ENCODE data around the gene GOLGA6A. TPM values are rescaled to one million over a fixed set of nuclear protein-coding genes. Genes with fewer than 3 reads are reported as not detected.
"Not testable (repeated sequence)": the region's sequence is repeated elsewhere in the genome, so short reads cannot be mapped to it uniquely, and the experiment has no call there.

Gene GOLGA6A
- total RNA-seq, 1 donor from 2014 or later, result not detected

GRCh38 chr15:74108111-74108510 is 25.8 kb upstream of the GOLGA6A start:
- peak; percentile 38 for DNase-seq (ENCODE audit: low spot score)

- peak; percentile 93 for DNase-seq (ENCODE audit: low spot score)
These were observed 17.8 kb upstream of the GOLGA6A start for GRCh38 chr15:74099963-74100733.

- not testable (repeated sequence) for DNase-seq (ENCODE audit: low spot score)
These were observed 14.6 kb upstream of the GOLGA6A start for GRCh38 chr15:74096753-74097474.

GRCh38 chr15:74095610-74096009 is 13.3 kb upstream of the GOLGA6A start:
- DNase-seq (ENCODE audit: low spot score), result not testable (repeated sequence)

DNA sequence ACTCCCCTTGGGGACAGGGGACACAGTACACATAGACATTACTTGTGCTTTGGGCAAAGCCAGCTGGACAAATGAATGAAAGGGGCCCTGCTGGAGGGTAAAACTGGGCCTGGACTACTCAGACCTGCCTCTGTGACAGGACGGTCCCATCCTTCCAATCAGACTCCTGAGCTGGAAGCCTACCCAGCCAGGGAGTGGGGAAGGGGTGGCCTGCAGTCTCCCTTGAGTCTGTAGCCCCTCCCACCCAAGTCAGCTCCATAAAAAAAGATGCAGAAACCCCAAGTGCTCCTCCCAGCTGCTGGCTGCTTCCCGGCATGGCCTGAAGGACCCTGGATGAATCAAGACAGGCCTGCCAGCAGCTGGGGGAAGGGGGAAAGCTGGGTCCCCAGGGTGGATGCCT is 12.2 kb upstream of the GOLGA6A start:
- DNase-seq (ENCODE audit: low spot score), result not testable (repeated sequence)

DNA sequence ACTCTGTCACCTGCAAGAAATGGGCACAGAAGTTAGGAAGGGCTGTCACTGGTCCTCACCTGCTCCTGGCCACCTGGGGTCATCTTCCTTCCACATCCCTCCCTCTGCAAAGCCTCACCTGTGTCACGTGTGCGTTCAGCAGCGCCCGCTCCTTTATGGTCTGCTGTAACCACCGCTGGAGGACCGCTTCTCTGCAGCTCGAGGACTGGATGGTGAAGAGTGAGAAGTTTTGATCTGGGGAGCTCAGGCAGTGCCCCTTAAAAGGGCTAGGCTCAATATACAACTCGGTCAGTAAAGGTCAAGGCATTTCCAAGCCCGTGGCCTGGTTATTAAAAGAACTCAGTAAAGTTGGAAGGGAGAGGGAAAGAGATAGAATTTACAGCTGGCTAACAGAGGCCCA is 6.6 kb downstream of the GOLGA6A start:
- not testable (repeated sequence) for DNase-seq (ENCODE audit: low spot score)

GRCh38 chr15:74072614-74073337 is 9.6 kb downstream of the GOLGA6A start:
- DNase-seq (ENCODE audit: low spot score), result not testable (repeated sequence)

- DNase-seq (ENCODE audit: low spot score), result not testable (repeated sequence)
These were observed 10.2 kb downstream of the GOLGA6A start for GRCh38 chr15:74072132-74072531.

GRCh38 chr15:74071645-74072044 is 10.7 kb downstream of the GOLGA6A start:
- not testable (repeated sequence) for DNase-seq (ENCODE audit: low spot score)

- peak; percentile 47 for DNase-seq (ENCODE audit: low spot score)
These were observed 16.5 kb downstream of the GOLGA6A start for GRCh38 chr15:74065684-74066411.

GRCh38 chr15:74064822-74065221 is 17.5 kb downstream of the GOLGA6A start:
- DNase-seq (ENCODE audit: low spot score), result peak; percentile 42

GRCh38 chr15:74064183-74064582 is 18.2 kb downstream of the GOLGA6A start:
- peak; percentile 28 for DNase-seq (ENCODE audit: low spot score)

DNA sequence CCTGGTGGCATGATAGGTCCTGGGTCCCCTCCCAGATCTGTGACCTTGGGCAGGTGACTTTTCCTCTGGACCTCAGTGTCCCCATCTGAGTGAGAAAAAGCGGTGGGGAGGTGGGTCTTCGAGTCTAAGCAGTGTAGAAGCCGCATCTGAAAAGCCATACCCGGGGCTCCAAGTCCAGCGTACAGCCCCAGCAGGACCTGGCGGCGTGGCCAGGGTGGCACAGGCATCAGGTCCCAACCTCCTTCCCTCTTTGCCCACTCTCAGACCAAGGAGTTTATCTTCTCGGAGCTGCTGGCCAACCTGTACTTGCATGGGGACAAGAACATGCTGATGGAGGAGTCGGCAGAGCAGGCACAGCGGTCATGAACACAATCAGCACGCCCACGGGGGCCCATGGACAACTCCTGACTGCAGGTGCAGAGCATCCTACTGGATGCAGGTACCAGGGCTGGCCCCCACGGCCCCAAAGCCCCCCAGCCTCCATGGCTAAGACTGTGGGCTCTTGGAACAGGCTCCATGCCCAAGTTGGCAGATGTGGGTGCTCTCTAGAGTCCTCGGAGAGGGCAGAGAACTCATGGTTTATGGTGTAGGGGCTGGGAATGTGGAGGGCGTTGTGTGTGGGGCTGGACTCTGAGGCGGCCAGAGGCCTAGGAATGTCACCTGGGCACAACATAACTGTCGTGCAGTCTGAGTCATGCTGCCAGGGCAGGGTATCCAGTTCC is 18.8 kb downstream of the GOLGA6A start:
- DNase-seq (ENCODE audit: low spot score), result peak; percentile 28

DNA sequence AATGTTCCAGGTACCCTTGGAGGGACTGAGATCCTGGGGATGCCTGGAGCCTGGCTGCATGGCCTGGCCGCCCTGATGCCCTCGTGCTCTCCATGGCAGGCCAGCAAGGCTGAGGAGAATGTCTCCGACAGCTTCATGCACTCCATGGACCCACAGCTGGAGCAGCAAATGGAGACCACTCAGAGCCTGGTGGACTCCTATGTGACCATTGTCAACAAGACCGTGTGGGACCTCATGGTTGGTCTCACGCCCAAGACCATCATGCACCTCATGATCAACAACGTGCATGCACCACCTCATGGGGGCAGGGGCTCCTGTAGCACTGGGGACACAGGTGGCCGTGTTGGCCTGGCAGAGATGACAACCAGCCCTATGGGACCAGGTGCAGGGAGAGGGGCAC is 19.7 kb downstream of the GOLGA6A start:
- DNase-seq (ENCODE audit: low spot score), result peak; percentile 35

DNA sequence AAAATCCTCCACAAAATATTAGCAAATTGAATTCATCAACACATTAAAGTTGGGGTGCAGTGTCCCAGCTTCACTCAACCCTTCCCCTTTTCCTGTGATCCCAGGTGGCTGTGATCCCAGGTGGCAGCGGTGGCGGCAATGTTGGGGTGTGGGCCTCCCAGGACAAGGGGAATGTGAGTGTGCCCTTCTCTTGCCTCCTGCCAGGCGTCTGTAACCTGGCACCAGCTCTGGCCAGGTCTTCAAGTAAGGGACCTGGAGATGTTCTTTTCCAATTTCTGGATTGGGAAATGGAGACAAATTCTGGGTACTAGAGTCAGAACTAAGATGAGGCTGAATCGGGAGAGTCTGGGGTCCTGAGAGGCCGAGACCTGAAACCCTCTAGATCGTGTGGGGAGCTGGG is 20.1 kb downstream of the GOLGA6A start:
- peak; percentile 8 for DNase-seq (ENCODE audit: low spot score)

GRCh38 chr15:74060251-74060650 is 22.1 kb downstream of the GOLGA6A start:
- DNase-seq (ENCODE audit: low spot score), result peak; percentile 27

- DNase-seq (ENCODE audit: low spot score), result peak; percentile 22
These were observed 23.1 kb downstream of the GOLGA6A start for GRCh38 chr15:74059050-74059833.

- not testable (repeated sequence) for DNase-seq (ENCODE audit: low spot score)
These were observed 26.0 kb downstream of the GOLGA6A start for GRCh38 chr15:74056330-74056729.

GRCh38 chr15:74055804-74056203 is 26.5 kb downstream of the GOLGA6A start:
- no peak for DNase-seq (ENCODE audit: low spot score)

DNA sequence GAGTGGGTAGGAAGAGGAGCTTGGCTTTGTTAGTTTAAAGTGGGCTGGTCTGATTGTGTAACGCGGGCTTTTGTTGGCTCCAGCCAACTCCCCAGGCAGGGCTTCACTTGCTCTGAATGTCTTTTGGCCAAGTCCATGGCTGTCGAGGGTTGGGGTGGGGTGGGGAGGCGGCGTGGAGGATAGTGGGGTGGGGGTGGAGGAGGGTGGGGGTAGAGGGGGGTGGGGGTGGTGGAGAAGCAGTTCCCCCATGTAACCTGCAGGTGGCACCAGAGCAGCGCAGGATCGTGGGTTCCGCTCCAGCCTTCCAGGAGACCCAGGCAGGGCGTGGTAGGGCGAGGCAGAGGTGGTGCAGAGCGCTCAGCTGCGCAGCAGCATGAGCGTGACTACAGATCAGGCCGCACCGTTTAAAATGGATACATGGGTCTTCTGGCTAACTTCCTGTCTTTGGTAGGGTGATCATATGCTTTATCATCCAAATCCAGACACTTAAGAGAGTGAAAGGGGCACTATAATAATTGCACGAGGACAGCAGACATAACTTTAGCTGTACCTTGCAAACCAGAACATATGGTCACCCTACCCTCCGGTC is 28.3 kb downstream of the GOLGA6A start:
- peak; percentile 82 for DNase-seq (ENCODE audit: low spot score)

All from ureter (tissue), 1 donor.